Cardiac muscle cell (in vitro differentiated cells and primary cell): ENCODE measurements around the gene FRMD3. TPM values are rescaled to one million over a fixed set of nuclear protein-coding genes. Genes with fewer than 3 reads are reported as not detected.

ENCODE experiments used
- DNase-seq, 2 donors: peaks; one replicate each; pipeline versions ENCODE4 v3.0.0 to v3.0.0-alpha.2; 2010 to 2017; ENCODE audit warnings: low read depth in 1 of 2, low spot score in 1 of 2
- H3K27ac ChIP-seq: fragments of 200-600 bp; sonication (generic); 2 replicates; pipeline ENCODE4 v1.5.1; 2016
- H3K27me3 ChIP-seq: fragments of 200-600 bp; sonication (generic); 2 replicates; pipeline ENCODE4 v1.6.0; 2016; ENCODE audit warnings: control low read depth
- H3K36me3 ChIP-seq: fragments of 200-600 bp; sonication (generic); 2 replicates; pipeline ENCODE4 v1.5.1; 2016; ENCODE audit warnings: control low read depth
- H3K4me1 ChIP-seq: fragments of 200-600 bp; sonication (generic); 2 replicates; pipeline ENCODE4 v1.8.1; 2017; ENCODE audit warnings: low read depth, mild to moderate bottlenecking, mixed run types
- H3K4me3 ChIP-seq: fragments of 200-600 bp; sonication (generic); 2 replicates; pipeline ENCODE4 v1.5.1; 2016; ENCODE audit warnings: mild to moderate bottlenecking
- H3K9me3 ChIP-seq: fragments of 200-600 bp; sonication (generic); 2 replicates; pipeline ENCODE4 v1.5.1; 2017; ENCODE audit warnings: low read depth, mild to moderate bottlenecking, control low read depth
- CTCF ChIP-seq: IDR thresholded peaks from 2 replicates; pipeline ENCODE4 v1.5.1; 2012; ENCODE audit warnings: low read depth, mild to moderate bottlenecking, low read length
- polyA plus RNA-seq: library from polyadenylated mRNA; unstranded; fragments of >200 nt; fragmentation: Nextera tagmentation; extraction: Ambion mirVana; gene quantifications from 2 replicates; pipeline ENCODE4 v1.2.1, GENCODE V29; 2016
- total RNA-seq: library from RNA; depleted of rRNA; stranded (reverse); fragments of >200 nt; gene quantifications from 2 replicates; pipeline ENCODE4 v1.2.3, GENCODE V29; 2016

FRMD3 gene
- total and polyA plus RNA-seq, 2 experiments from 2014 or later, result 61.5 to 66.4 TPM

- no peaks in the 10 kb centered on the region for H3K9me3 ChIP-seq
- H3K27ac ChIP-seq, result peak overlapping the region; percentile 78
Observed at GRCh38 chr9:83281306-83282255, 256.6 kb downstream of the FRMD3 start.

GRCh38 chr9:83280790-83281189, 257.4 kb downstream of the FRMD3 start:
- no peaks in the 10 kb centered on the region for H3K36me3 ChIP-seq
- peaks cover 24% of the 10 kb centered on the region for H3K4me1 ChIP-seq
- peak overlapping the region; percentile 78 for H3K27ac ChIP-seq
- no peak for DNase-seq
- no peak overlapping the region for H3K4me3 ChIP-seq
- no peaks in the 10 kb centered on the region for H3K9me3 ChIP-seq
- no peak for TF ChIP-seq CTCF
- no peaks in the 10 kb centered on the region for H3K27me3 ChIP-seq

More at GRCh38 chr9:83281306-83282255, 256.6 kb downstream of the FRMD3 start:
- TF ChIP-seq CTCF, result no peak
- H3K27me3 ChIP-seq, result no peaks in the 10 kb centered on the region
- H3K36me3 ChIP-seq, result no peaks in the 10 kb centered on the region
- H3K4me1 ChIP-seq, result peaks cover 24% of the 10 kb centered on the region
- peak; percentile 32 to 62 for DNase-seq
- no peak overlapping the region for H3K4me3 ChIP-seq

GRCh38 chr9:83280268-83280667, 257.9 kb downstream of the FRMD3 start:
- no peak overlapping the region for H3K27ac ChIP-seq

GRCh38 chr9:83274787-83275186, 263.4 kb downstream of the FRMD3 start:
- H3K27me3 ChIP-seq, result no peaks in the 10 kb centered on the region
- DNase-seq, result no peak
- H3K27ac ChIP-seq, result no peak overlapping the region
- TF ChIP-seq CTCF, result no peak
- H3K9me3 ChIP-seq, result no peaks in the 10 kb centered on the region
- no peaks in the 10 kb centered on the region for H3K36me3 ChIP-seq
- H3K4me1 ChIP-seq, result peaks cover 31% of the 10 kb centered on the region
- no peak overlapping the region for H3K4me3 ChIP-seq

More at GRCh38 chr9:83280268-83280667, 257.9 kb downstream of the FRMD3 start:
- no peak for TF ChIP-seq CTCF
- Histone ChIP-seq H3K4me1 (peaks cover 24% of the 10 kb centered on the region), H3K36me3 (no peaks in the 10 kb centered on the region), H3K27me3 (no peaks in the 10 kb centered on the region), H3K4me3 (no peak overlapping the region), H3K9me3 (no peaks in the 10 kb centered on the region)
- DNase-seq, result no peak

GRCh38 chr9:83271665-83272071, 266.5 kb downstream of the FRMD3 start:
- peak overlapping the region; percentile 93 for H3K27ac ChIP-seq
- peak in 1 of 2 donors; percentile 57 for DNase-seq
- H3K9me3 ChIP-seq, result no peaks in the 10 kb centered on the region
- H3K4me1 ChIP-seq, result peaks cover 57% of the 10 kb centered on the region
- no peaks in the 10 kb centered on the region for H3K27me3 ChIP-seq
- H3K4me3 ChIP-seq, result no peak overlapping the region
- no peaks in the 10 kb centered on the region for H3K36me3 ChIP-seq
- no peak for TF ChIP-seq CTCF
